GM12878 (cell line): ENCODE data around the gene CCDC137. TPM values are rescaled to one million over a fixed set of nuclear protein-coding genes. Genes with fewer than 3 reads are reported as not detected.

ENCODE experiments used
- PAX5 ChIP-seq: IDR thresholded peaks from 2 replicates; pipeline ENCODE4 v1.6.1; 2011; ENCODE audit warnings: low read depth, low read length, borderline replicate concordance
- YBX1 ChIP-seq: fragments of 450-650 bp; IDR thresholded peaks from 2 replicates; pipeline ENCODE4 v1.6.1; 2016; ENCODE audit warnings: antibody characterized with exemption
- polyA plus RNA-seq, 11 experiments: library from polyadenylated mRNA; depleted of rRNA in 4 of 11; unstranded in 6 of 11; stranded (reverse) in 5 of 11; fragments of >200 nt; fragmentation: Nextera tagmentation in 4 of 11; fragmentation: Illumina TruSeq in 1 of 11; extraction: Ambion mirVana in 4 of 11; extraction: Trizol in 1 of 11; gene quantifications; 1 replicate in 1 of 11; 2 replicates in 10 of 11; pipeline versions ENCODE4 v1.2.1 to v1.2.3, GENCODE V29; 2011 to 2016; ENCODE audit warnings: inconsistent platforms in 2 of 11, missing spikeins in 2 of 11, low read depth in 1 of 11
- total RNA-seq, 4 experiments: library from RNA; depleted of rRNA in 3 of 4; stranded (reverse); fragments of >200 nt in 3 of 4; fragmentation: Illumina TruSeq in 1 of 4; extraction: Trizol in 1 of 4; gene quantifications; 2 replicates each; pipeline versions ENCODE4 v1.2.1 to v1.2.3, GENCODE V29; 2013 to 2021
- TF ChIP-seq, protein P1 (sequence below): fragments of 450-650 bp; formaldehyde crosslinking; IDR thresholded peaks from 2 replicates; pipeline ENCODE4 v1.4.0; 2020; ENCODE audit warnings: mild to moderate bottlenecking, moderate library complexity
- TF ChIP-seq, protein P2 (sequence below), 3 experiments: IDR thresholded peaks in 2 of 3; conservative IDR thresholded peaks in 1 of 3; 2 replicates each; pipeline ENCODE4 v1.5.1; 2011; ENCODE audit warnings: low read depth in 3 of 3, low read length in 3 of 3, mild to moderate bottlenecking in 3 of 3, control low read depth in 2 of 3, moderate library complexity in 2 of 3, inconsistent platforms in 1 of 3, mixed read lengths in 1 of 3; ENCODE audit not compliant: control insufficient read depth in 2 of 3, insufficient read depth in 1 of 3; ENCODE audit errors: extremely low read depth in 1 of 3

The CCDC137 gene
- total and polyA plus RNA-seq, 10 of the 15 experiments (the other 5 are each of a cell fraction or from before 2014, with no cell fraction given) = 2.2 to 45.4 (median 22.1) TPM

- TF ChIP-seq, protein P1, sequence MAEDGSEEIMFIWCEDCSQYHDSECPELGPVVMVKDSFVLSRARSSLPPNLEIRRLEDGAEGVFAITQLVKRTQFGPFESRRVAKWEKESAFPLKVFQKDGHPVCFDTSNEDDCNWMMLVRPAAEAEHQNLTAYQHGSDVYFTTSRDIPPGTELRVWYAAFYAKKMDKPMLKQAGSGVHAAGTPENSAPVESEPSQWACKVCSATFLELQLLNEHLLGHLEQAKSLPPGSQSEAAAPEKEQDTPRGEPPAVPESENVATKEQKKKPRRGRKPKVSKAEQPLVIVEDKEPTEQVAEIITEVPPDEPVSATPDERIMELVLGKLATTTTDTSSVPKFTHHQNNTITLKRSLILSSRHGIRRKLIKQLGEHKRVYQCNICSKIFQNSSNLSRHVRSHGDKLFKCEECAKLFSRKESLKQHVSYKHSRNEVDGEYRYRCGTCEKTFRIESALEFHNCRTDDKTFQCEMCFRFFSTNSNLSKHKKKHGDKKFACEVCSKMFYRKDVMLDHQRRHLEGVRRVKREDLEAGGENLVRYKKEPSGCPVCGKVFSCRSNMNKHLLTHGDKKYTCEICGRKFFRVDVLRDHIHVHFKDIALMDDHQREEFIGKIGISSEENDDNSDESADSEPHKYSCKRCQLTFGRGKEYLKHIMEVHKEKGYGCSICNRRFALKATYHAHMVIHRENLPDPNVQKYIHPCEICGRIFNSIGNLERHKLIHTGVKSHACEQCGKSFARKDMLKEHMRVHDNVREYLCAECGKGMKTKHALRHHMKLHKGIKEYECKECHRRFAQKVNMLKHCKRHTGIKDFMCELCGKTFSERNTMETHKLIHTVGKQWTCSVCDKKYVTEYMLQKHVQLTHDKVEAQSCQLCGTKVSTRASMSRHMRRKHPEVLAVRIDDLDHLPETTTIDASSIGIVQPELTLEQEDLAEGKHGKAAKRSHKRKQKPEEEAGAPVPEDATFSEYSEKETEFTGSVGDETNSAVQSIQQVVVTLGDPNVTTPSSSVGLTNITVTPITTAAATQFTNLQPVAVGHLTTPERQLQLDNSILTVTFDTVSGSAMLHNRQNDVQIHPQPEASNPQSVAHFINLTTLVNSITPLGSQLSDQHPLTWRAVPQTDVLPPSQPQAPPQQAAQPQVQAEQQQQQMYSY = no peak
- TF ChIP-seq YBX1 (no peak), PAX5 (no peak)
- TF ChIP-seq, protein P2, sequence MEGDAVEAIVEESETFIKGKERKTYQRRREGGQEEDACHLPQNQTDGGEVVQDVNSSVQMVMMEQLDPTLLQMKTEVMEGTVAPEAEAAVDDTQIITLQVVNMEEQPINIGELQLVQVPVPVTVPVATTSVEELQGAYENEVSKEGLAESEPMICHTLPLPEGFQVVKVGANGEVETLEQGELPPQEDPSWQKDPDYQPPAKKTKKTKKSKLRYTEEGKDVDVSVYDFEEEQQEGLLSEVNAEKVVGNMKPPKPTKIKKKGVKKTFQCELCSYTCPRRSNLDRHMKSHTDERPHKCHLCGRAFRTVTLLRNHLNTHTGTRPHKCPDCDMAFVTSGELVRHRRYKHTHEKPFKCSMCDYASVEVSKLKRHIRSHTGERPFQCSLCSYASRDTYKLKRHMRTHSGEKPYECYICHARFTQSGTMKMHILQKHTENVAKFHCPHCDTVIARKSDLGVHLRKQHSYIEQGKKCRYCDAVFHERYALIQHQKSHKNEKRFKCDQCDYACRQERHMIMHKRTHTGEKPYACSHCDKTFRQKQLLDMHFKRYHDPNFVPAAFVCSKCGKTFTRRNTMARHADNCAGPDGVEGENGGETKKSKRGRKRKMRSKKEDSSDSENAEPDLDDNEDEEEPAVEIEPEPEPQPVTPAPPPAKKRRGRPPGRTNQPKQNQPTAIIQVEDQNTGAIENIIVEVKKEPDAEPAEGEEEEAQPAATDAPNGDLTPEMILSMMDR (IDR thresholded peaks at IDR 0.05 in 2 of 3, conservative IDR thresholded peaks at IDR 0.05 in 1 of 3; ENCODE audit: control insufficient read depth in 2 of 3, extremely low read depth in 1 of 3, insufficient read depth in 1 of 3, low read depth in 3 of 3, low read length in 3 of 3) = 0 out of 6 replicates have a peak, but pooled peaks of 2 of the 3 experiments have one; percentile 3 to 7
Measured at GRCh38 chr17:81706757-81707624, 40.5 kb downstream of the CCDC137 start (continued).
